Muscle of leg (tissue), 11 donors: ENCODE data around the gene PLPPR1. TPM values are rescaled to one million over a fixed set of nuclear protein-coding genes. Genes with fewer than 3 reads are reported as not detected.
A peak's percentile ranks its signal among the peaks of the same experiment; 100 is the strongest.

Experiments
- DNase-seq: peaks from one replicate; pipeline ENCODE4 v3.0.0; 2013
- H3K27ac ChIP-seq: one replicate; pipeline ENCODE4 v1.5.1; 2013; ENCODE audit warnings: mild to moderate bottlenecking, low read length, control low read depth
- H3K27me3 ChIP-seq: one replicate; pipeline ENCODE4 v1.6.1; 2013; ENCODE audit warnings: low read length; ENCODE audit not compliant: control insufficient read depth, insufficient read depth
- H3K36me3 ChIP-seq: one replicate; pipeline ENCODE4 v1.6.1; 2013; ENCODE audit warnings: low read length; ENCODE audit not compliant: control insufficient read depth, insufficient read depth
- H3K4me1 ChIP-seq: one replicate; pipeline ENCODE4 v1.6.1; 2013; ENCODE audit warnings: low read length; ENCODE audit not compliant: control insufficient read depth, insufficient read depth
- H3K4me3 ChIP-seq: one replicate; pipeline ENCODE4 v1.5.1; 2013; ENCODE audit warnings: low read length, control low read depth
- H3K9me3 ChIP-seq: replicated peaks from 2 replicates; pipeline ENCODE4 v1.6.1; 2013; ENCODE audit warnings: low read depth, low read length; ENCODE audit not compliant: control insufficient read depth
- WGBS: methylation state at CpG from one replicate; pipeline ENCODE4 v1.1.5; 2013; ENCODE audit warnings: missing lambda C conversion rate; ENCODE audit not compliant: insufficient coverage; 5-methylcytosine and 5-hydroxymethylcytosine counted together
- polyA plus RNA-seq, 8 donors: library from polyadenylated mRNA; unstranded; fragments of 120-200 nt; gene quantifications; one replicate each; pipeline versions ENCODE4 v1.2.1 to v1.2.3, GENCODE V29; 2013; ENCODE audit warnings: inconsistent platforms in 1 of 8, low replicate concordance in 1 of 8; ENCODE audit not compliant: insufficient read length in 8 of 8, insufficient read depth in 1 of 8
- total RNA-seq: library from RNA; stranded (reverse); fragments of 120-200 nt; gene quantifications from one replicate; pipeline ENCODE4 v1.2.4, GENCODE V29; 2013

The PLPPR1 gene
- total and polyA plus RNA-seq, 9 donors, result 1.8 to 4.3 (median 2.9) TPM

GRCh38 chr9:101025940-101026339 is 2.6 kb upstream of the PLPPR1 start:
- H3K36me3 ChIP-seq, result no peaks in the 10 kb centered on the region
- no peaks in the 10 kb centered on the region for H3K9me3 ChIP-seq
- no peak overlapping the region for H3K4me3 ChIP-seq
- peaks cover 31% of the 10 kb centered on the region for H3K27me3 ChIP-seq
- no peak for DNase-seq
- WGBS, result no CpG with 5 or more reads among the region's 2 CpGs
- H3K4me1 ChIP-seq, result peaks cover 27% of the 10 kb centered on the region
- no peak overlapping the region for H3K27ac ChIP-seq

GRCh38 chr9:101026824-101027223 is 1.7 kb upstream of the PLPPR1 start:
- Histone ChIP-seq H3K4me1 (peaks cover 27% of the 10 kb centered on the region), H3K27me3 (peaks cover 31% of the 10 kb centered on the region)
- WGBS, result 83% methylated on average over 1 of the region's 4 CpGs

GRCh38 chr9:101027236-101027635 is 1.3 kb upstream of the PLPPR1 start:
- WGBS, result 20% methylated on average over 2 of the region's 2 CpGs
- H3K27me3 ChIP-seq, result peaks cover 31% of the 10 kb centered on the region
- no peak for DNase-seq

More at GRCh38 chr9:101026824-101027223, 1.7 kb upstream of the PLPPR1 start:
- Histone ChIP-seq H3K36me3 (no peaks in the 10 kb centered on the region), H3K4me3 (no peak overlapping the region), H3K9me3 (no peaks in the 10 kb centered on the region), H3K27ac (no peak overlapping the region)
- DNase-seq, result peak; percentile 14

GRCh38 chr9:101027733-101028345 is 688 bp upstream of the PLPPR1 start:
- Histone ChIP-seq H3K4me3 (peak overlapping the region; percentile 75), H3K4me1 (peaks cover 27% of the 10 kb centered on the region), H3K27me3 (peaks cover 31% of the 10 kb centered on the region), H3K36me3 (no peaks in the 10 kb centered on the region), H3K9me3 (no peaks in the 10 kb centered on the region), H3K27ac (no peak overlapping the region)
- DNase-seq, result no peak
- 16% methylated on average over 8 of the region's 12 CpGs for WGBS

More at GRCh38 chr9:101027236-101027635, 1.3 kb upstream of the PLPPR1 start:
- Histone ChIP-seq H3K27ac (no peak overlapping the region), H3K4me3 (peak overlapping the region; percentile 75), H3K4me1 (peaks cover 27% of the 10 kb centered on the region), H3K36me3 (no peaks in the 10 kb centered on the region), H3K9me3 (no peaks in the 10 kb centered on the region)

- no peak overlapping the region for H3K27ac ChIP-seq
- 0% methylated on average over 12 of the region's 38 CpGs for WGBS
- peaks cover 31% of the 10 kb centered on the region for H3K27me3 ChIP-seq
- H3K36me3 ChIP-seq, result no peaks in the 10 kb centered on the region
- peak overlapping the region; percentile 75 for H3K4me3 ChIP-seq
- no peaks in the 10 kb centered on the region for H3K9me3 ChIP-seq
- no peak for DNase-seq
- peaks cover 22% of the 10 kb centered on the region for H3K4me1 ChIP-seq
Observed at GRCh38 chr9:101029315-101030085, 973 bp downstream of the PLPPR1 start.

GRCh38 chr9:101030086-101030391 is 1.5 kb downstream of the PLPPR1 start:
- WGBS, result 10% methylated on average over 4 of the region's 8 CpGs

GRCh38 chr9:101032426-101032825 is 3.9 kb downstream of the PLPPR1 start:
- Histone ChIP-seq H3K27ac (no peak overlapping the region), H3K4me3 (no peak overlapping the region), H3K36me3 (no peaks in the 10 kb centered on the region), H3K4me1 (peaks cover 17% of the 10 kb centered on the region), H3K9me3 (no peaks in the 10 kb centered on the region), H3K27me3 (peaks cover 26% of the 10 kb centered on the region)
- no peak for DNase-seq
- no CpG with 5 or more reads among the region's 1 CpG for WGBS

More at GRCh38 chr9:101030086-101030391, 1.5 kb downstream of the PLPPR1 start:
- H3K4me3 ChIP-seq, result no peak overlapping the region
- peaks cover 31% of the 10 kb centered on the region for H3K27me3 ChIP-seq
- DNase-seq, result no peak
- no peaks in the 10 kb centered on the region for H3K9me3 ChIP-seq
- H3K27ac ChIP-seq, result no peak overlapping the region
- H3K36me3 ChIP-seq, result no peaks in the 10 kb centered on the region
- H3K4me1 ChIP-seq, result peaks cover 22% of the 10 kb centered on the region

- H3K27me3 ChIP-seq, result peaks cover 14% of the 10 kb centered on the region
- H3K4me1 ChIP-seq, result peaks cover 5% of the 10 kb centered on the region
- no peak overlapping the region for H3K4me3 ChIP-seq
- no peaks in the 10 kb centered on the region for H3K9me3 ChIP-seq
- no peak overlapping the region for H3K27ac ChIP-seq
- no CpG with 5 or more reads among the region's 2 CpGs for WGBS
- no peaks in the 10 kb centered on the region for H3K36me3 ChIP-seq
- DNase-seq, result no peak
Observed at GRCh38 chr9:101034222-101034621, 5.7 kb downstream of the PLPPR1 start.

GRCh38 chr9:101035098-101035497 is 6.6 kb downstream of the PLPPR1 start:
- Histone ChIP-seq H3K4me3 (no peak overlapping the region), H3K36me3 (no peaks in the 10 kb centered on the region), H3K4me1 (no peaks in the 10 kb centered on the region), H3K27ac (no peak overlapping the region), H3K9me3 (no peaks in the 10 kb centered on the region), H3K27me3 (peaks cover 5% of the 10 kb centered on the region)
- no peak for DNase-seq
- WGBS, result 0% methylated on average over 1 of the region's 4 CpGs

GRCh38 chr9:101037430-101037829 is 8.9 kb downstream of the PLPPR1 start:
- Histone ChIP-seq H3K9me3 (no peaks in the 10 kb centered on the region), H3K27ac (no peak overlapping the region), H3K4me1 (no peaks in the 10 kb centered on the region), H3K27me3 (no peaks in the 10 kb centered on the region), H3K36me3 (no peaks in the 10 kb centered on the region), H3K4me3 (no peak overlapping the region)
- DNase-seq, result no peak
- 45% methylated on average over 2 of the region's 3 CpGs for WGBS
